Skeletal muscle satellite cell (primary cell): Measurements from ENCODE around the gene TTYH2.

Experiments
- H3K27me3 ChIP-seq: 2 replicates; pipeline ENCODE4 v1.7.0; 2013; ENCODE audit warnings: low read length; ENCODE audit not compliant: control insufficient read depth, insufficient read depth
- H3K36me3 ChIP-seq: 2 replicates; pipeline ENCODE4 v1.7.0; 2013; ENCODE audit warnings: mild to moderate bottlenecking, control low read depth, low read length; ENCODE audit not compliant: insufficient read depth
- H3K4me1 ChIP-seq: 2 replicates; pipeline ENCODE4 v1.7.0; 2013; ENCODE audit warnings: low read length; ENCODE audit not compliant: control insufficient read depth, insufficient read depth
- H3K4me2 ChIP-seq: 2 replicates; pipeline ENCODE4 v1.7.0; 2013; ENCODE audit warnings: mild to moderate bottlenecking, low read length
- H3K4me3 ChIP-seq: 2 replicates; pipeline ENCODE4 v1.7.0; 2013; ENCODE audit warnings: low read length
- H3K9ac ChIP-seq: 2 replicates; pipeline ENCODE4 v1.7.0; 2013; ENCODE audit warnings: mild to moderate bottlenecking, low read depth, low read length, moderate library complexity
- H3K9me3 ChIP-seq: replicated peaks from 2 replicates; pipeline ENCODE4 v1.7.0; 2013; ENCODE audit warnings: mild to moderate bottlenecking, control low read depth, low read length

The TTYH2 gene

DNA sequence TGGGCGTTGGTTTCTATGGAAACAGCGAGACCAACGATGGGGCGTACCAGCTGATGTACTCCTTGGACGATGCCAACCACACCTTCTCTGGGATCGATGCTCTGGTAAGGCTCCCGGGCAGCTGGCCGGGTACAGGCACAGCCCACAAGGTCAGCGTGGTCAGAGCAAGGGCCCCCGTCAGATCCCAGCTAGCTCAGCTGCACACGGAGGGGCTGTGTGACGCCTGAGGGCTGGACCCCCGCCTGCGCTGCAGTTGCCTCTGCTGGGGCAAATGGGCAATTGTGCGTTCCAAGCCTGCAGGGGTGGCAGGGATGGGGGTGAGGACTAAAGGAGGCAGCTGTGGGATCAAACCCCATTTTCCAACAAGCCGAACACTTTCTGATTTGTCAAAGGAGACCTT is 17.5 kb downstream of the TTYH2 start:
- no peaks in the 10 kb centered on the region for H3K9me3 ChIP-seq
- no peak overlapping the region for H3K4me2 ChIP-seq
- H3K4me1 ChIP-seq = no peaks in the 10 kb centered on the region
- H3K9ac ChIP-seq = no peak overlapping the region
- H3K4me3 ChIP-seq = no peak overlapping the region
- no peaks in the 10 kb centered on the region for H3K36me3 ChIP-seq
- peaks cover 5% of the 10 kb centered on the region for H3K27me3 ChIP-seq

DNA sequence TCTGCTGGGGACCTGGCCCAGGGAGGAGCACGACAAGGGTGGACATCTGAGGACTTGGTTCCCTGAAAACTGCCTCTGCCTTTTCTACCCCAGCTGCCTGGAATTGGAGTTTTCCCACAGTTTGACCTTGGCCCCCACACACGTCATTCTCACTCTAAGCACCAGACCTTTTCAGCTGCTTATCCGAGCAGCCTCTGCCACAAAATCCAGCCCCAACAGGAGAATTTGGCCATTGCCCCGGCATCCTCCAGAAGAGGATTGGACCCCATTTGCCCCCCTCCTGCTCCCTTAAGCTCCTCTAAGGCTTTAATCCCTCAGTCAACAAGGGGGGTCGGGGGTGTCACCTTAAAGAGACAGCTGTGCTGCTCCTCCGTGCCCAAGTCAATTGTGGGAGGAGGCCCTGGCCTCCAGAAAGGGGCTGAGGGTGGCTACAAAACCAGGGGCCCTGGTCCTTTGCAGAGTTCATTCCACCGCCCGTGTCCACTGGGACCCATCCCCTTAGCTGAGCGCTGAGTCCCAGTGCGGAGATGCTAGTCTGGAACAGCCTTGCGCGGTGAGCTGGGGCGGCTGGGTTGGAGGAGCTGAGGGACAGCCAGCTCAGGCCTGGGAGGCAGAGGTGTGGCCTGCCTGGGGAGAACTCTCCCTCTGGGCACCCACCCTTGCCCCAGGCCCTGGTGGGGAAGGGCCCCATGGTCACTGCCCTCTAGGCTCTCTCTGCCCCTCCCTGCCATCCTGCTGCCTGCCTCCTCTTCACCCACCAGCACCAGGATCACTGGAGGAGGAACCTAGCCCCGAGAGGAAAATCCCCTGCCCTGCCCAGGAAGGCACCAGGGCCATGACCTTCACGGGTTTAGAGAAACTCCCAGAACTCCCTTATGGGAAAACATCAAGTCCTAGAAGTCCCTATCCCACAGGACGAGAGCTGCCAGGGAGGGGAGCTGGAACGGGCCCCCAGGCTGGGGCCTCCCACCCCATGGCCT is 18.8 kb downstream of the TTYH2 start:
- Histone ChIP-seq H3K9ac (no peak overlapping the region), H3K4me3 (no peak overlapping the region), H3K36me3 (no peaks in the 10 kb centered on the region), H3K27me3 (peaks cover 5% of the 10 kb centered on the region), H3K9me3 (no peaks in the 10 kb centered on the region), H3K4me2 (no peak overlapping the region), H3K4me1 (no peaks in the 10 kb centered on the region)

GRCh38 chr17:74233937-74234336 is 20.6 kb downstream of the TTYH2 start:
- Histone ChIP-seq H3K4me1 (no peaks in the 10 kb centered on the region), H3K9me3 (no peaks in the 10 kb centered on the region), H3K4me3 (no peak overlapping the region), H3K4me2 (no peak overlapping the region), H3K27me3 (peaks cover 5% of the 10 kb centered on the region), H3K9ac (no peak overlapping the region), H3K36me3 (no peaks in the 10 kb centered on the region)

- Histone ChIP-seq H3K4me1 (no peaks in the 10 kb centered on the region), H3K36me3 (no peaks in the 10 kb centered on the region), H3K27me3 (peaks cover 5% of the 10 kb centered on the region), H3K4me3 (no peak overlapping the region), H3K9me3 (no peaks in the 10 kb centered on the region), H3K4me2 (no peak overlapping the region), H3K9ac (no peak overlapping the region)
Observed at GRCh38 chr17:74234486-74234885, 21.1 kb downstream of the TTYH2 start.

DNA sequence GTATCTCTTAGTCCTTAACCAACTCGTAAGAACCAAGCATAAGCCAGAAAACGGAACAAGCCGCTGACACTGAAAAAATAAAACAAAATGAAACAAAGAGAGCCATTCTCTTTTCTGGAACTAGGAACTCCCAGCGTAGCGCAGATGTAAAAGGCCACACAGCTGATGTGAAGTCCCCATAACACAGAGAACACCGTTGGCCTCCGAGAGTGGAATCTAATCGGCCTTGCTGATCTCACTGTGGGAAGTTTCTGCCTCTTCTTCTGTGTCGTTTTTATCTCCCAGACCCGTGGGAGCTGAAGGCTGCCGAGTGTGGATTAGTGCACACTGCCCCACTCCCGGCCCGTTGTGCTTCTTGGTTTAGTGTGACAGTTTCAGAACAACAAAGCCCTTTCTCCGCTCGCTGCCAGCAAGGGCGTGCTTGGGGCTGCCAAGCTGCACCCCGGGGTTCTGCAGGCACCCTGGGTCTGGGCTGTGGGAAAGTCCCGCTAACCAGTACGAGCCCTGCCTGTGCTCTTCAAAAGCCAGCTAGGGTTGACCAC is 21.7 kb downstream of the TTYH2 start:
- H3K4me2 ChIP-seq = no peak overlapping the region
- no peaks in the 10 kb centered on the region for H3K36me3 ChIP-seq
- H3K9me3 ChIP-seq = no peaks in the 10 kb centered on the region
- H3K9ac ChIP-seq = no peak overlapping the region
- peaks cover 5% of the 10 kb centered on the region for H3K27me3 ChIP-seq
- no peaks in the 10 kb centered on the region for H3K4me1 ChIP-seq
- H3K4me3 ChIP-seq = no peak overlapping the region

- no peaks in the 10 kb centered on the region for H3K9me3 ChIP-seq
- no peak overlapping the region for H3K4me2 ChIP-seq
- H3K4me3 ChIP-seq = no peak overlapping the region
- no peak overlapping the region for H3K9ac ChIP-seq
- no peaks in the 10 kb centered on the region for H3K4me1 ChIP-seq
- peaks cover 5% of the 10 kb centered on the region for H3K27me3 ChIP-seq
- H3K36me3 ChIP-seq = no peaks in the 10 kb centered on the region
Observed at GRCh38 chr17:74235911-74236371, 22.6 kb downstream of the TTYH2 start.

DNA sequence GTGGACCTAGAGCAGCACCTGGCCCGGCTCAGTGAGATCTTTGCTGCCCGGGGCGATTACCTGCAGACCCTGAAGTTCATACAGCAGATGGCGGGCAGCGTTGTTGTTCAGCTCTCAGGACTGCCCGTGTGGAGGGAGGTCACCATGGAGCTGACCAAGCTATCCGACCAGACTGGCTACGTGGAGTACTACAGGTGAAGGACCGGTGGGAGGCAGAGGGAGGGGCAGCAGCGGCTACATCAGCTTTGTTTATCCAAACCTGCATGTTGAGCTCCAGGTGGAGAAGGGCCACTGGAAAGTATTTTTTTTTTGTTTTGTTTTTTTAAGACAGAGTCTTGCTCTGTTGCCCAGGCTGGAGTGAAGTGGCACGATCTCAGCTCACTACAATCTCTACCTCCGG is 23.9 kb downstream of the TTYH2 start:
- H3K9me3 ChIP-seq = no peaks in the 10 kb centered on the region
- H3K4me1 ChIP-seq = no peaks in the 10 kb centered on the region
- no peaks in the 10 kb centered on the region for H3K36me3 ChIP-seq
- peaks cover 5% of the 10 kb centered on the region for H3K27me3 ChIP-seq
- no peak overlapping the region for H3K9ac ChIP-seq
- H3K4me2 ChIP-seq = no peak overlapping the region
- H3K4me3 ChIP-seq = no peak overlapping the region

DNA sequence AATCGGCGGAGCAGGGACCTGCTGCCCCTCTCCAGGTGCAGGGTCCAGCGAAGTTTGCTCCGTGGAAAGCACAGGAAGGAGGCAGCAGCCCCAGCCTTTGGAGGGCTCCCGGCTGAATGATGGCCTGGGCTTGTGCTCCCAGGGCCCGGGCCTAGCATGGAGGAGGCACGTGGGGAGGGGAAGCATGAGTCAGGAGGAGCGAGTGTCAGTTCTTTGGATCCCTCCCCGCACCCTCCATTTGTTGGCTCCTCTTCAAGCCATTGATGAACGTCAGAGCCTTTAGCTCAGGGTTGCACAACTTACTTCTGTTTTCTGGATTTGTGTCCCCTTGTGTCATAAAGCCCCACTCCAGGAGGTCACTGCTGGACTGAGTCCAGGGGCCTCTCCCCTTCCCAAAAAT is 25.8 kb downstream of the TTYH2 start:
- H3K4me3 ChIP-seq = no peak overlapping the region
- no peak overlapping the region for H3K4me2 ChIP-seq
- no peak overlapping the region for H3K9ac ChIP-seq
- H3K27me3 ChIP-seq = peaks cover 2% of the 10 kb centered on the region
- H3K9me3 ChIP-seq = no peaks in the 10 kb centered on the region
- H3K36me3 ChIP-seq = no peaks in the 10 kb centered on the region
- no peaks in the 10 kb centered on the region for H3K4me1 ChIP-seq

- no peak overlapping the region for H3K4me3 ChIP-seq
- no peak overlapping the region for H3K4me2 ChIP-seq
- H3K36me3 ChIP-seq = no peaks in the 10 kb centered on the region
- no peaks in the 10 kb centered on the region for H3K27me3 ChIP-seq
- H3K9ac ChIP-seq = no peak overlapping the region
- no peaks in the 10 kb centered on the region for H3K9me3 ChIP-seq
- H3K4me1 ChIP-seq = no peaks in the 10 kb centered on the region
Observed at GRCh38 chr17:74240618-74241205, 27.3 kb downstream of the TTYH2 start.

DNA sequence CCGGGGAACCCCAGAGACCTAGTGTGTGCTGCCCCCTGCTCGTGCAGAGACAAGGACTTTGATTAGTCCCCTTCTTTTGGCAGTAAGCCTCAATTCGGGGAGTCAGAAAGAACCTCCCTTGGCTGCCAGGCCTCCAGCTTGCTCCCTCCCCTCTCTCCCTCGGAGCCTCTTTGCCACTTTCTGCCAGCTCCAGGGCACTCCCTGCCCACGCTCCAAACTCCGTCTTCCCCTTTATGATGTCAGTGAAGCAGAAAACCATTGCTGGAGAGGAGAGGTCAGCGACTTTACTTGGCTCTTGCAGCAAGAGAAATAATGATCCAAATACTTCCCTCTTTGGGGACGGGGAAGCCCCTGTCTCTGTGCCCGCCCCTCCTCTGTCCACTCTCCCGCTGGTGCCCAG is 28.1 kb downstream of the TTYH2 start:
- no peaks in the 10 kb centered on the region for H3K4me1 ChIP-seq
- H3K4me3 ChIP-seq = no peak overlapping the region
- H3K9me3 ChIP-seq = no peaks in the 10 kb centered on the region
- H3K27me3 ChIP-seq = no peaks in the 10 kb centered on the region
- no peak overlapping the region for H3K9ac ChIP-seq
- H3K36me3 ChIP-seq = no peaks in the 10 kb centered on the region
- H3K4me2 ChIP-seq = no peak overlapping the region

- no peaks in the 10 kb centered on the region for H3K4me1 ChIP-seq
- H3K36me3 ChIP-seq = no peaks in the 10 kb centered on the region
- H3K4me3 ChIP-seq = no peak overlapping the region
- no peaks in the 10 kb centered on the region for H3K27me3 ChIP-seq
- H3K9me3 ChIP-seq = no peaks in the 10 kb centered on the region
- no peak overlapping the region for H3K4me2 ChIP-seq
- H3K9ac ChIP-seq = no peak overlapping the region
Observed at GRCh38 chr17:74241847-74242246, 28.5 kb downstream of the TTYH2 start.
